HG02981 (cell line): ENCODE results near the gene CKS1B.
A peak's percentile ranks its signal among the peaks of the same experiment; 100 is the strongest.

ENCODE experiments used
- ATAC-seq: cut with Tn5 transposase; IDR thresholded peaks from one replicate; pipeline ENCODE4 v1.9.1; 2021; ENCODE audit warnings: mild to moderate bottlenecking, moderate library complexity; ENCODE audit not compliant: unreplicated experiment

CKS1B gene

DNA sequence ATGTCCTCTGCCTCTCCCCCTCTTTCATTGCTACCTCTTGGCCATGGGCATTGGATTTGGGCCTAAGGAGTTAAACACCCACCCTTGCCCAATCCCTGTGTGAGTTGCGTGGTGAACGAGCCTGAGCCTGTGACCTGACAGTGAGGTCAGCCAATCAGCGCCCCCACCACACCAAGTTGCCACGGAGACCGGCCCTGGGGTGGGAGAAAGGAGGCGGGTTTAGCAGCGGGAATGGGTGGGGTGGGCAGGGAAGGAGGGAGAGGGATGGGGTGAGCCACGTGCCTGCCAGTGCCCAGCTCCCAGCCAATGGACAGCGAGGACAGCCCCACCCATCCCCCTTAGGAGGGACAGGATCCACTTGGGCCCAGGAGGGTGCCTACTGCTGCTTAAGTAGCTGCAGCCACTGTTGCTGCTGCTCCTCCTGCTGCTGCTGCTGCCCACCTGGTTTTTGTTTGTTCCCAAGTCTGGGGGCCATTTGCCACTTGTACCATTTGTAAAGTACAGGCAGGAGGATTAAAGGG, 37.6 kb downstream of the CKS1B start:
- ATAC-seq, result no peak

DNA sequence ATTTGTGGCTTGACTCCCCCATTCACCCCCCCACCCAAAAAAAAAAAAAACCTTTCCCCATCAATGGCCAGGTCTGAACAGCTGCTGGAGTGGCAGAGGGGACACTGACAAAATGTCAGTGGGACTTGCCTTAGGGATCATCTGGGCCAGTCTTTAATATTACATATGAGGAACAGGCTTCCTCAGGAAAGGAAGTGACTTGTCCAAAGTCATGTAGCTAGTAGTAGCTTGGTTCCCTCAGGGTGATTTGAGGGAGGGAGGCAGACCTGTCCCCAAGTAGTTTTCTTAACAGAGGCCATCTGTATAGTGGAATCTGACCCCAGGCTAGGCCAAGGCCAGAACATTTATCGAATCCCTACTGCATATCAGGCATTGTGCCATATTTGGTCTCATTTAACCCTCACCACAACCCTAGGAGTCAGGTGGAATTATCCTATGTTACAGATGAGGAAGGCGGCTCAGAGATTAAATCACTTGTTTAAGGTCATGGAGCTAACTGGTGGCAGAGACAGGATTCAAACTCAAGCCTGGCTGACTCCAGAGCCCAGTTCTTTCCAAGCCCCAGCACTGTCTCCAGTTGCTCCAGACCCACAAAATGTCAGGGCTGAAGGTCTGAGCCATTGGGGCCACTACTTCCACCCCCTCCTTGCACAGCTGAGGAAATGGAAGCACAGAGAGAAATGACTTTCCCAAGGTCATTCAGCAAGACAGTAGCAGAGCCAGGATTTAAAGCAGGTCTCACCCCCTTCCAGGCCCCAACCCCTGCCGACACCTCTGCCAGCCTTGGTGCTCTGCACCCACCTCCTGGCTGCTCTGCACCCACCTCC, 38.5 kb downstream of the CKS1B start:
- no peak for ATAC-seq

DNA sequence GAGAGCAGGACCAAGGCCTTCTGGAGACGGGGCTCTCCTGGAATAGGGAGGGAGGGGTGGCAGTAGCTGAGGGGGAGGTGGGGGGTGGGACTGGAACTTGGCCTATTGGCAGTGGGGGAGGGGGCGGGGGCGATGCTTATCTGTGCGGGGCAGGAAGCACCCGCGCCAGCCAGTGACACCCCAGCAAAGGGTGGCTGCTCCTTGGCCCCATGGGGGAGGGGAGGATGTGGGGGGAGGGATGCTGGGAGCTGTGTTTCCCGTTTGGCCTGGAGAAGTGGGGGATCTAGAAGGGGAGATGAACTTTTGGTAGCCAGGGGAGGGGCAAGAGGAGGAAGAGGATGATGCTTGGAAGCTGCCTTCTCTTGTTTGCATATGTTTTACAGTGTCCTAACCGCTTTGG, 39.2 kb downstream of the CKS1B start:
- ATAC-seq, result no peak

DNA sequence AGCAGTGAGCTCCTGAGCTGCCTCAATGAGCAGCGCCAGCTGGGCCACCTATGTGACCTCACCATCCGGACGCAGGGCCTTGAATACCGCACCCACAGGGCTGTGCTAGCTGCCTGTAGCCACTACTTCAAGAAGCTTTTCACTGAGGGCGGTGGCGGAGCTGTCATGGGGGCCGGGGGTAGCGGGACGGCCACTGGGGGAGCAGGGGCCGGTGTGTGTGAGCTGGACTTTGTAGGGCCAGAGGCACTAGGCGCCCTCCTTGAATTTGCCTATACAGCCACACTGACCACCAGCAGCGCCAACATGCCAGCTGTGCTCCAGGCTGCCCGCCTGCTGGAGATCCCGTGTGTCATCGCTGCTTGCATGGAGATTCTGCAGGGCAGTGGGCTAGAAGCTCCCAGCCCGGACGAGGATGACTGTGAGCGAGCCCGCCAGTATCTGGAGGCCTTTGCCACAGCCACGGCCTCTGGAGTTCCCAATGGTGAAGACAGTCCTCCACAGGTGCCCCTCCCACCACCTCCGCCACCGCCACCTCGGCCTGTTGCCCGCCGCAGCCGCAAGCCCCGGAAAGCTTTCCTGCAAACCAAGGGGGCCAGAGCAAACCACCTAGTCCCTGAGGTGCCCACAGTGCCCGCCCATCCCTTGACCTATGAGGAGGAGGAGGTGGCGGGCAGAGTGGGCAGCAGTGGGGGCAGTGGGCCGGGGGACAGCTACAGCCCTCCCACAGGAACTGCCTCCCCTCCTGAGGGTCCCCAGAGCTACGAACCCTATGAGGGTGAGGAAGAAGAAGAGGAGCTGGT, 40.4 kb downstream of the CKS1B start:
- ATAC-seq, result no peak

DNA sequence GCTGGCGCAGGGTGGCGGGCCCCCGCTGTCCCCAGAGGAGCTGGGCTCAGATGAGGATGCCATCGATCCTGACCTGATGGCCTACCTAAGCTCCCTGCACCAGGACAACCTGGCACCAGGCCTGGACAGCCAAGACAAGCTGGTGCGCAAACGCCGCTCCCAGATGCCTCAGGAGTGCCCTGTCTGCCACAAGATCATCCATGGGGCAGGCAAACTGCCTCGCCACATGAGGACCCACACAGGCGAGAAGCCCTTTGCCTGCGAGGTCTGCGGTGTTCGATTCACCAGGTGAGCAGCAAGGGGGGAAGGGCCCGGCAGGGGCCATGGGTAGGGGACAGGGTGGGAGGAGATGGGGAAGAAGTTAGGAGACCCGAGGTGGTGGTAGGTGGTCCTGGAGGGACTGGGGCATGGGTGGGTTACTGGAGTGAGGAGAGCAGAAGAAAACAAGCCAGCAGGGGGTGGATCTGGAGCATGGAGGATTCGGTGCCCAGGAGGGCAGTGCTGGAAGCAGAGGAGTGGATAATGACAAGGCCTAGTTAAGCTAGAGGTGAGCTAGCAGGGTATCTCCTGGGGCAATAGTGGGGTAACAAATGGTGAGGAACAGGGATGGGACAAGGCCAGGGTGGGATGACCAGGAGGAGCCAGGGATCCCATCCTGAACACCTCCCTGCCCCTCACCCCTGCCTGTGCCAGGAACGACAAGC, 41.2 kb downstream of the CKS1B start:
- no peak for ATAC-seq

DNA sequence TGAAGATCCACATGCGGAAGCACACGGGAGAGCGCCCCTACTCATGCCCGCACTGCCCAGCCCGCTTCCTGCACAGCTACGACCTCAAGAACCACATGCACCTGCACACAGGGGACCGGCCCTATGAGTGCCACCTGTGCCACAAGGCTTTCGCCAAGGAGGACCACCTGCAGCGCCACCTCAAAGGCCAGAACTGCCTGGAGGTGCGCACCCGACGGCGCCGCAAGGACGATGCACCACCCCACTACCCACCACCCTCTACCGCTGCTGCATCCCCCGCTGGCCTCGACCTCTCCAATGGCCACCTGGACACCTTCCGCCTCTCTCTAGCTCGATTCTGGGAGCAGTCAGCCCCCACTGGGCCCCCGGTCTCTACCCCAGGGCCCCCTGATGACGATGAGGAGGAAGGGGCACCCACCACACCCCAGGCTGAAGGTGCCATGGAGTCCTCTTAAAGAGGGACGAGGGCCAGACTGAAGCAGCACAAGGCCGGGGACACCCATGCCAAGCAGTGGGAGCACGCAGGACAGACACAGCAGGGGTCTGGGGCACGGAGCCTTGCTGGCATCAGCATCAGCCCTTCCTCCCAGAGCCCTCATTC, 41.9 kb downstream of the CKS1B start:
- ATAC-seq, result no peak

DNA sequence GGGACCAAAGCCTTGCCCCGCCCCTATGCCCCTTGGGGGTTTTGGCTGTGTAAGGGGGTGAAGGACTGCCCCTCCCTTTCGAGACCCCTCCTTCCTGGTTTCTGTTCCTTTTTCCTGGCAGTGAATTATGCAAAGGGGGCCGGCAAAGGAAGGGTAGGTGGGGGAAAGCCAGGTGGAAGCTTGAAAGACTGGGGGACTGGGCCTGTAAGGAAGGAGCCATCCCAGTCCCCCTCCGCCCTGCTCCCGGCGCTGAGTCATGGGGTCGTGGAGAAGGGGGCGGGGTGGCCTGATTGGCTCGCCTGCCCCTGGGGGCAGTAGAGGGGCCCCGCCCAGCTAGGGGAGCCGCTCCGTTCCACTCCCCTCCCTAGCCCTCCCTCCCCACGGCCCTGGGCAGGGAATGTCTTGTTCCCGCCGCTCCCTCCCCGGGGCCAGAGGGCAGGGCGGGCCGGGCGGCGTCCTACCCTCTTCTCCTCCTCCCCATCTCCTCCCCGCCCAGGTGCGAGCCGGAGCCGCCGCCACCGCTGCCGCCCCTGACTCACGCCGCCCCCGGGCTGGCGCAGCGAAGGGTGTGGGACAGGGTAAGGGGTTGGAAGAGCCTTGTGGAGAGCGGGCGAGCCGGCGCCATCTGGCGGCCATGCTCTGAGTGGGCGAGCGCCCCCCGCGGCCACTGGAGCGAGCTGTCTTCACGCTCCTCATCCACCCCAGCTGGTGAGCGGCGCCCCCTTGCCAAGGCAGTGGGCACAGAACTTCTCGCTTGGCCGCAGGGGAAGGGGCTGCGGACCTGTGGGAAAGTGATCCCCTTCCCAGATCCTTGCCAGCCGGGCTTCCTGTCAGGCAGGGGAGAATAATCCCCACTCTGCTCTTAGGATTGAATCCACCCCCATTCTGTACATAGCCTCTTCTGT, 42.8 kb downstream of the CKS1B start:
- ATAC-seq, result peak; percentile 59

DNA sequence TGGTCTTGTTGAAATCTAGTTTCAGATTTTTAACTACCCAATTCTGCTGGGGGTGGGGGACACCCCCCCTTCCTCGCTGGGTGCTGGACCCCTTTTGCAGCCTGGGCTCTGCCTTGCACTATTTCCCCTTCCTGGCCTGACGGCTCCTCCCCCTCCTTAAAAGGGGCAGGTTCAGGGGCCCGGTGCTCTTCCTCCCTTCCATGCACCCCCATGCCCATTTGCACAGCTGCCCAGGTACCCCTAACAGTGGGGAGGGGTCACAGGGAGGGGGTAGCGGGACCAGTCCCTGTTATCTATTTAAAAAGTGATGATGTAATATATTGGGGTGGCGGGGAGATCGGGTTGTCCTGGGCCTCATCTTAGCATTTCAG, 43.5 kb downstream of the CKS1B start:
- peak; percentile 28 for ATAC-seq

DNA sequence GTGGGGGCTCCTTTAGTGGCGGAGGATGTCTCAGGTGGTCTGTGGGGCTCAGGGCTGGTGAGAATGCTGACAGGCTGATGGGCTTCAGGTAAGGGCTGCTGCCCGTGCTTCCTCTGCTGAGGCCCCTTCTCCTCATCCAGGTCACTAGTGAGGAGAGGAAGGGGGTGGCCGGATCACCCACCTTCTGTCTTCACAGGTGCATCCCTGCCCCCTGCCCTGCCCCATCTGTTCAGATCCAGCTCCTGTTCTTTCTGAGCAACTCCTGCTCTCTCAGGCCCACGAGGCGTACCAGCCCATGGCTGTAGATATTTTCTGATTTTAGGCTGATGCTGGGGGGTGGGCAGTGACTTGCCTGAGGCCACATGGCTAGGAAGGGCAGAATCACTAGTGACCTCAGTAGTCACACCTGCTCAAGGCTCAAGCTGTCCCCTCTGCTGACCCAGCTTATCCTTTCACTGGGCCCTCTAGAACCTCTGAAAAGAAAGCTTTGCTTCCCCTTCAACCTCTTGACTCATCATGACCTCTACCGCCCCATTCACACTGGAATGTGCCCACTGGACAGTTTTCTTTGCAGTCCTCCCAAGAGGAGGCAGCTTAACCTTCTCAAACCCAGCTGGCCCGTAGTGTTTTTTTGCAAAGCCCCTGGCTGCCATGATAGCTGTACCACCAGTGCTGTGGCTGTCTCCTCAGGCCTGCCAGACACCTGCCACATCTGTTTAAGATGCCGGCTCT, 44.3 kb downstream of the CKS1B start:
- no peak for ATAC-seq

DNA sequence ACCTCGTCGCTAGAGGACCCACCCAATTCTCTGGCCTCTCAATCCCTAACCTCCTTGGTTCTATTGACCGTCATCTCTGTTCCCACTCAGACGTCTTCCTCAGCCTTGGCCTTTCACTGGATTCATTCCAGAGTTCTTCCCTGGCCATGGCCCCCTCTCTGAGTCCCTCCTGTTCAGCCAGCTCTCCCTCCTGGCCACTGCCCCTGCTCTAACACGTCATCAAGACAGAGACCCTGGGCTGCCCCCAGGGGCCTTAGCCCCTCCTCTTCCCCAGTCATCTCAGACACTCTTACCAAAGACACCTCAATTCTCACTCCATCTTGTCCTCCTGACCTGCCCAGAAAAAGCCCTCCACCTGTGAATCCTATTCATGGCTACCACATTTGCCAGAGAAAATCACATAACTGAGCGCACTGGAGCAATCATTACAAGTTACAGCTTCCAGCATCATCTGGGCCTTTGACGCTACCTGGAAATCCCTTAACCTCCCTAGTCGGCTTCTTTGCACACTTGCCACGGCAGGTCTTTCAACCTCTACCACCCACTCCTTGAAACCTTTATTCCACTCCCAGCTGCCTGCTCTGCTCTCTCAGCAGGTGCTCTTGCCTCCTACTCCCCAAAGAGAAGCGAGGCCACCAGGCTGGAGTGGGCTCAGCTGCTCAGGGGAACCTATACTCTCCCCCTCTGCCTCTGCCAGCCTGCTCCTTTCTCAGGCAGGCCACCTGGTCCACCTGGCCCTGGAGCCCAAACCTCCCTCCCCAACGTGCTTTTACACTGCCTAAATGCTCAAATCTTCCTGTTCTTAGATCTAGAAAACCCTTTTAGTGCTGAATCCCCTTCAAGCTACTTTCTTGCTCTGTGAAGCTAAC, 45.1 kb downstream of the CKS1B start:
- no peak for ATAC-seq

DNA sequence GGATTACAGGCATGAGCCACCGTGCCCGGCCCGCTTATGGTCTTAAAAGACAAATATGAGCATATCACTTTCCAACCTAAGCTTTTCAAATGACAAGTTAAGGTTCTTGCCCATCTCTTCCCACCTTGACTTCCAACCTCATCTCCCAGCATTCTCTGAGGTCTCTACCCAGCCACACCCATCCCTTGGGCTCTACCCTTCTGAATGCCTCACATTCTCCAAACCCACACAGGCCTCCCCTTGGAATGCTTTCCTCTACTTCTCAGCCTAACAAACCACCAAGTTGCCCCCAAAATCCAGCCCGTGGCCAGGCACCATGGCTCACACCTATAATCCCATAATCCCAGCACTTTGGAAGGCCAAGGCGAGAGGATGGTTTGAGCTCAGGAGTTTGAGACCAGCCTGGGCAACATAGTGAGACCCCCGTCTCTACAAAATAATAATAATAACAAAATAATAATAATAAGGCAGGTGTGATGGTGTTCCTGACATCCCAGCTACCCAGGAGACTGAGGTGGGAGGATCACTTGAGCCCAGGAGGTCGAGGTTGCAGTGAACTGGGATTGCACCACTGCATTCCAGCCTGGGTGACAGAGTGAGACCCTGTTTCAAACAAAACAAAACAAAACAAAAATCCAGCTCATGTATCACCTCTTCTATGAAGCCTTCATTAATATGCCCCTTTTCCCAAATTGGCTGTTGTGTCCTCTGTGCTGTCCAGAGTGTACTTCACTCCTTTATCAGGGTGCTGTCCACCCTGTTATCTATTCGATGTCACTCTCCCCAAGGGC, 47.9 kb downstream of the CKS1B start:
- ATAC-seq, result no peak

DNA sequence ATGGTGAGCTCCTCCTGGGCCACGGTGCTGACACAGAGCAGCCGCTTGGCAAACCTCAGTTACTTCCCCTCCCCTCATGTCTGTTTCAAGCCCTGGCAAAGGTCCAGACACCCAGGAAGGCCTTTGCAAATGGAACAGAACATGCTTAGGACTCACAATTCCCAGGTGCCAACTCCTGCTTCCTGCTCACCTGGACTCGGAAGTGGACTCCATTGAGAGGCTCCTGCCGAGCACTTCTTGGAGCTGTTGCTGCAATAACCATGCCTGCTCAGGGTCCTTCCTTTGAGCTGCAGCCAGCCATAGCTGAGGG, 48.4 kb downstream of the CKS1B start:
- no peak for ATAC-seq

DNA sequence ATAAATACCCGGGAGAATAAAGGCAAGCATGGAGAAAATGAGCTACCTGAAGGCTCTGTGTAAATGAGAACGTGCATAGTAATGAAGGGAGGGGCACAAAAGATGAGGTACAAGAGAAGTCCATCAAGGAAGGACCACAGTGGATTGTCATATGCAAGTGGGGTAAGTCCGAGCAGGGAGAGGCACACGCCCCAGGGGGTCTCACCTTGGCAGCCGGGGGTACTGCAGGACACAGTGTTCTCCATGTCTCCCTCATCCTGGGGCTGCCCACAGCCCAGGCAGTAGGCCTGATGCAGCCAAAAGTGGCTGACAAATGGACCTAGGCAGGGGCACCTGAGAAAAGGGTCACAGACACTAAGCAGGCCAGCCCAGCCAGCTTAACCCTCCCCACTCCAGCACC, 49.1 kb downstream of the CKS1B start:
- no peak for ATAC-seq

DNA sequence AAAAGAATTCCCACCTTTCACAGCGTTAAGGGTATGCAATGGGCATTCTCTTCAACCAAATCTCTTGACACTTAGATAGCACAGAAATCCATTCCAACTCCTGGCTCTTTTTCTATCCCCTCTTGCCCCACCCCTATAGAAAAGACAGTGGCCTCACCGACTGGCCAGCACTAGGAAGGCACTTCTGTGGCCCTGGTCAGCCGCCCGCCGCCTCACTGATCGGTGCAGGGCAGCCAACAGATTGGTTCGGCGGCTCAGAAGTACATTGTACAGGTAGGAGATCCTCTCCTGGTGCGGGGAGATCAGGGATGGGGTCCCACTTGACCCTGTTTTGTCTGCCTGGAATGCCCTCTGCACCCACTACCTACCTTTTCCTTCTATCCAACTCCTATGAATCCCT, 49.8 kb downstream of the CKS1B start:
- no peak for ATAC-seq

DNA sequence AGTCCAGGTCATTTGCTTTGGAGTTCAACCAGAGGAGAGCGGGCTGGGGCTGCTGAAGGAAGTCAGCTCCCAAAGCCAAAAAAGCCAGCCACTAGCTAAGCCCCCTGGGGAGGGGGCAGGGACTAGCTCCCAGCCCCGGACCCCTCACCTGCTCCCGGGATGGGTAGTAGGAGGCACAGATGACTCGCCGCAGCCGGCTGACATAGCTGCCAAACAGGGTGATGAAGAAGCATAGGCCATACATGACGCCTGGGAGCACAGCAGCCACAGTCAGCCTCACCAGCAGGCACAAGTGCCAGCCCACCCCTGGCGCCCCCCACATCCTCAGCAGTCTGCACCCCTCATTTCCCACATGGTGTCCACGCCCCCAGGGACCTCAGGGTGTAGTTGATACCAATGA, 51.7 kb downstream of the CKS1B start:
- ATAC-seq, result no peak

DNA sequence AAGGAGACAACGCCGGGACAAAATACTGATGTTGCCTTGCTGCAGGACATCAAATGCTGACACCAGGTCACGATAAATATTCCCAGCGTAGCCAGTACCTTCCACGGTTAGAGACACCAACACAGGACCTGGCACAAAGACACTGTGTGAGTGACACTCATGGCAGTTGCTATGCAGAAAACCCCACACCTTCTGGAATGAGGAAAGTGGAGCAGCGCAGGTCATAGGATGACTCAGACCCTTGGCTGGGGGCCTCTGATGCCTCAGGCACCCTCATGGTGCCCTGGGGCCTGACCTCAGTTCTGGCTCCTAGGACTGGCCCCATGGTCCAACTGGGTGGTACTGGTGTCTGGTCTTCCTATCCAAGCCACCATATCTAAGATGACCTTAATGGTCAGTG, 52.1 kb downstream of the CKS1B start:
- ATAC-seq, result no peak
